Stimulated activated CD8-positive, alpha-beta memory T cell treated with anti-CD3 and anti-CD28 coated beads, Interleukin-12 subunit alpha, Interleukin-12 subunit beta, amount 100 ng/mL, for 1 hour (primary cell): ENCODE data around the gene GPR22.

Source experiments
- DNase-seq: peaks from one replicate; pipeline ENCODE4 v3.0.0-alpha.2; 2020; ENCODE audit warnings: low read depth

Gene GPR22

DNA sequence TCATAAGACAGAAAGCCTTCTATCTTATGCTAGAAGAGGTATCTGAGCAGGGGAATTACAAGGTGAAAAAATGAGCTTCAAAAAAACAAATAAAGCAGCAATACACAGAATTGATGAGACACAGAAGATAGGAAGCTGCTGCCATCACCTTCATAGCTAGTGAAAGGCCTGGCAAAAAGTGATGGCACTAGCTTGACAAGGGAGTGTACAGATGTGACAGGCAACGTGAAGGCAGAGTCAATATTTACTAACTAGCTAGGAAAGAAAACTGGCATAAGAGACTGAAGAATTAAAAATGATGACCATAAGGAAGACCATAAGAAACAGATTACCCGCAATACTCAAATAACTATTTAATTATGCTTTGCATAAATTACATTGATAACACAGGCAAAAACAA, 9.4 kb downstream of the GPR22 start:
- DNase-seq: no peak

- no peak for DNase-seq
Measured at GRCh38 chr7:107480932-107481331, 11.1 kb downstream of the GPR22 start.

DNA sequence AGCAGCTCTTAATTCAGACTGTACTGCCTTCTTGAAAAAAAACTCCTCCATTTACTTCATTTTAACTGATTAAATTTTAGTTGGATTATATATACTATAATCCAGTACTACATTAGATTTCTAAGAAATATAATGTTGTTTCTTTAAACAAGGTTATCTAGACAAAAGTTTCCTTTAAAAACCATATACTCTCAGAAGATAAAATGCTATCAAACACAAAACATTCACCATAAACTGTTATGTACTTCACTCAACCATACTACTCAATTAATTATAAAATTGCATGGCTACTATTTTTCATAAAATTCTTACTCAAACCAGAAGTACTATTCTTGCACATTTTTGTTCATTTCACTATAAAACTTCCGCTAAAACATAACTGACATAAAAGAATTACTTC, 12.7 kb downstream of the GPR22 start:
- no peak for DNase-seq

- DNase-seq: no peak
Measured at GRCh38 chr7:107486041-107486440, 16.2 kb downstream of the GPR22 start.

DNA sequence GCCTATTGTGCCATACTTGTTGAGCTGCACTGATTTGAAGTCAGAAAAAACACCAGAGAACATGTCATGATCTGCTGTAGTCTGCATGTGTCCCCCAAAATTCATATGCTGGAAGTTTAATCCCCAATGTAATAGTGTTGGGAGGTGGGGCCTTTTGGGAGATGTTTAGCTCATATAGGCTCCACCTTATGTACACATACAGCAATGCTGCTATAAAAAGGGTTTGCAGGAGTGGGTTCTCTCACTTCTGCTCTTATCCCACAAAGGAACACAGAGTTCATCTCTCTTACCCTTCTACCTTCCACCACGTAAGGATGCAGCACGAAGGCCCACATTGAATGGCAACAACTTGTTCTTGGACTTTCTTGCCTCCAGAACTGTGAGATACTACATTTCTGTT, 23.0 kb downstream of the GPR22 start:
- no peak for DNase-seq

DNA sequence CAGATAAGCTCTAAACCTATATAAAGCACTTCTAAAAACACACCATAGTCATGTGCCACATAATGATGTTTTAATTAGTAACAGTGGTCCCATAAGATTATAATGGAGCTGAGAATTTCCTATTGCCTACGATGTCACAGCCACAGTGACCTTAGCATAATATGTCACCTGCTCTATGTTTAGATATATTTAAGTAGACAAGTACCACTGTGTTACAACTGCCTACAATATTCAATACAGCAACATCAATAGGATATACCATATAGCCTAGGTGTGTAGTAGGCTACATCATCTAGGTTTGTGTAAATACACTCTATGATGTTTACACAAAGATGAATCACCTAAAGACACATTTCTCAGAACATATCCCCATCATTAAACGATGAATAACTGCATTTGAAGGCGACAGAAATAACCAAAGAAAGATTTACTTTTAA, 24.5 kb downstream of the GPR22 start:
- DNase-seq: no peak

GRCh38 chr7:107494884-107495283, 25.0 kb downstream of the GPR22 start:
- no peak for DNase-seq

DNA sequence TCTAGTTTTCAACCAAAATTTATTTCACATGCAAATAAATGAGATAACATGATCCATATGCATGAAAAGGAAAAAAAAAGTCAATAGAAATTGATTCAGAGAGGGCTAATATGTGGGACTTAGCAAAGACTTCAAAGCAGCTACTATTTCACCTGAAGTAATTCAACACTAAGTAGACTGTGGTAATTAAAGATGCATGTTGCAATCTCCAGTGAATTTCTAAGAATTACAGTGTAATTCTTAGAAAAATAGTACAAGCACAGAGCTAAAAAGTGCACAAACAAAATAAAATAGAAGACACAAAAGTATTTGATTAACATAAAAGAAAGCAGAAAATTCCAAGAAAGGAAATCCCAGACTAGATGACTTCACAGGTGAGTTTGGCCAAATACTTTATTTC, 25.7 kb downstream of the GPR22 start:
- DNase-seq: no peak

- no peak for DNase-seq
Measured at GRCh38 chr7:107499731-107500130, 29.9 kb downstream of the GPR22 start.

DNA sequence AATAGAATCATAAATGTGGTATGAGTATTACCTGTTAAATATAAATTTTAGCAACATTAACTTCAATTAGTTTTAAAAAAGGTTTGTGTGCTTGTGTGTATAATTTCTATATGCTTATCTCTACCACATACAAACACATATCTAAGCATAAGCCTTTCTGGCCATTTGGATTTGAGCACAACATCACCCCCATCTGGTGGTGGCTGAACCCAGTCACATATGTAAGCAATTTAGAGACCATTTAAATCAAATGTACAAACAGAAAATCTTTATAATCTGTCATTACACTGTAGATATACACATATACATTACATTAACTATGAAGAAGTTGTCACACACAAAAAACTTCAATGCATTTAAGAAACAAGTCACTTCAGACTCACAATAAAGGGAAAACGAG, 31.7 kb downstream of the GPR22 start:
- no peak for DNase-seq

- no peak for DNase-seq
Measured at GRCh38 chr7:107502154-107502553, 32.3 kb downstream of the GPR22 start.

DNA sequence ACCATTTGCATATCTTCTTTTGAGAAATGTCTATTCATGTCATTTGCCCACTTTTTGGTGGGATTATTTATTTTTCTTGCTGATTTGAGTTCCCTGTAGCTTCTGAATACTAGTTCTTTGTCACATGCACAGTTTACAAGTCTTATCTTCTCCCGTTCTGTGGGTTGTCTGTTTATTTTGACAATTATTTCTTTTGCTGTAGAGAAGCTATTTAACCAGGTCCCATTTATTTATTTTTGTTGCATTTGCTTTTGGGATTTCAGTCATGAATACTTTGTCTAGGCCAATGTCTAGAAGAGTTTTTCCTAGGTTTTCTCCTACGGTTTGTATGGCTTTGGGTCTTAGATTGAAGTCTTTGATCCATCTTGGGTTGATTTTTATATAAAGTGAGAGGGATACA, 32.9 kb downstream of the GPR22 start:
- no peak for DNase-seq

DNA sequence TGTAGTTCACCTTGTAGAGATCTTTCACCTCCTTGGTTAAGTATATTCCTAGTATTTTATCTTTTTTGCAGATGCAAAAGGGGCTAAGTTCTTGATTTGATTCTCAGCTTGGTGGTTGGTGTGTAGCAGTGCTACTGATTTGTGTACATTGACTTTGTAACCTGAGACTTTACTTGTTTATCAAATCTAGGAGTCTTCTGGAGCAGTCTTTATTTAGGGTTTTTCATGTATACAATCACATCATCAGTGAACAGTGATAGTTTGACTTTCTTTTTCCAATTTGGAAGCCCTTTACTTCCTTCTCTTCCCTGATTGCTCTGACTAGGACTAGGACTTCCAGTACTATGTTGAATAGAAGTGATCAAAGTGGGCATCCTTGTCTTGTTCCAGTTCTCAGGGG, 33.8 kb downstream of the GPR22 start:
- no peak for DNase-seq

DNA sequence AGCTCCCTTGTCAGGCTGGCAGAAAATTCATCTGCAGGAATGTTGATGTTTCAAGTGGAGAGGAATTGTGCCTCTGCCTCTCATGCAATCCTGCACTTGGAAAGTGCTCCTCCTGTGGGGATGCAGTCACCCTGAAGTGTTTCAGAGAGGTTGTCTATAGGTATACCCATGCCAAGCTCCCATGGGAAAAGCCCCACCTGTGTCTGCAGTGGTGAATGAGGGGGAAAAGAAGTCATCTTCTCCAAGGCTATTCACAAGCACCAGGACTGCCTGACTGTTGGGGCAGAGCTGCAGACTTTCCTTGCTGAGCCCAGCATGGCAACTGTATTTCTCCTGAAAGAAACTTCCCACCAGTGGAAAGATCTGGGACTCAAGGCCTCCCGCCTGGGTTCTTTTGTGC, 35.5 kb downstream of the GPR22 start:
- no peak for DNase-seq

GRCh38 chr7:107505997-107506673, 36.3 kb downstream of the GPR22 start:
- no peak for DNase-seq

- DNase-seq: no peak
Measured at GRCh38 chr7:107506674-107507339, 37.0 kb downstream of the GPR22 start.
